Esophagus (tissue), 2 donors: ENCODE data around the gene PTPRD. TPM values are rescaled to one million over a fixed set of nuclear protein-coding genes. Genes with fewer than 3 reads are reported as not detected.

Experiments used
- H3K27ac ChIP-seq, 2 donors: one replicate each; pipeline ENCODE4 v1.5.1; 2013; ENCODE audit warnings: low read depth in 2 of 2, mild to moderate bottlenecking in 2 of 2, inconsistent platforms in 1 of 2, low read length in 1 of 2, moderate library complexity in 1 of 2
- H3K27me3 ChIP-seq, 2 donors: one replicate each; pipeline ENCODE4 v1.6.1; 2013; ENCODE audit warnings: low read length in 2 of 2, control low read depth in 1 of 2, mild to moderate bottlenecking in 1 of 2; ENCODE audit not compliant: insufficient read depth in 2 of 2, control insufficient read depth in 1 of 2
- H3K36me3 ChIP-seq, 2 donors: one replicate each; pipeline ENCODE4 v1.6.1; 2013; ENCODE audit warnings: low read length in 1 of 2; ENCODE audit not compliant: control insufficient read depth in 2 of 2, insufficient read depth in 2 of 2
- H3K4me1 ChIP-seq, 2 donors: one replicate each; pipeline ENCODE4 v1.6.1; 2013; ENCODE audit warnings: low read length in 1 of 2; ENCODE audit not compliant: control insufficient read depth in 2 of 2, insufficient read depth in 2 of 2
- H3K4me3 ChIP-seq, 2 donors: one replicate each; pipeline ENCODE4 v1.5.1; 2013; ENCODE audit warnings: low read length in 2 of 2, mild to moderate bottlenecking in 2 of 2, low read depth in 1 of 2, moderate library complexity in 1 of 2
- H3K9me3 ChIP-seq, 2 donors: one replicate each; pipeline ENCODE4 v1.6.1; 2013; ENCODE audit warnings: mild to moderate bottlenecking in 2 of 2, low read depth in 1 of 2, low read length in 1 of 2, moderate library complexity in 1 of 2; ENCODE audit not compliant: control insufficient read depth in 2 of 2, insufficient read depth in 1 of 2
- WGBS, 2 donors: extraction: QIAGEN DNeasy Blood & Tissue Kit; methylation state at CpG; one replicate each; pipeline ENCODE4 v1.1.7; 2013; 5-methylcytosine and 5-hydroxymethylcytosine counted together
- polyA plus RNA-seq, 2 donors: library from polyadenylated mRNA; stranded (reverse); fragments of 200-250 nt; gene quantifications; one replicate each; pipeline ENCODE4 v1.2.3, GENCODE V29; 2013
- donor health status: healthy with polysubstance abuse.
- donor health status: Bipolar disorder and iron deficiency.

Gene PTPRD
- polyA plus RNA-seq, 2 donors: 0.53 to 0.60 TPM

GRCh38 chr9:10339152-10339551 is 273.6 kb downstream of the PTPRD start:
- Histone ChIP-seq H3K36me3 (no peaks in the 10 kb centered on the region), H3K4me3 (no peak overlapping the region), H3K27ac (no peak overlapping the region), H3K27me3 (no peaks in the 10 kb centered on the region), H3K9me3 (no peaks in the 10 kb centered on the region), H3K4me1 (no peaks in the 10 kb centered on the region)

GRCh38 chr9:10331157-10331556 is 281.6 kb downstream of the PTPRD start:
- Histone ChIP-seq H3K36me3 (no peaks in the 10 kb centered on the region), H3K4me3 (no peak overlapping the region)
- WGBS, 2 donors: 47 to 56% methylated on average over 2 of the region's 2 CpGs

GRCh38 chr9:10282084-10282483 is 330.7 kb downstream of the PTPRD start:
- Histone ChIP-seq H3K27me3 (no peaks in the 10 kb centered on the region), H3K27ac (no peak overlapping the region), H3K4me1 (no peaks in the 10 kb centered on the region), H3K4me3 (no peak overlapping the region), H3K36me3 (no peaks in the 10 kb centered on the region), H3K9me3 (no peaks in the 10 kb centered on the region)
- 82% methylated on average over 2 of the region's 2 CpGs for WGBS, 2 donors

More at GRCh38 chr9:10331157-10331556, 281.6 kb downstream of the PTPRD start:
- Histone ChIP-seq H3K9me3 (no peaks in the 10 kb centered on the region), H3K27me3 (no peaks in the 10 kb centered on the region), H3K27ac (no peak overlapping the region), H3K4me1 (no peaks in the 10 kb centered on the region)

GRCh38 chr9:10274988-10275387 is 337.8 kb downstream of the PTPRD start:
- H3K4me3 ChIP-seq: no peak overlapping the region
- WGBS, 2 donors: 34 to 45% methylated on average over 1 of the region's 1 CpG
- no peaks in the 10 kb centered on the region for H3K36me3 ChIP-seq
- H3K27me3 ChIP-seq: no peaks in the 10 kb centered on the region
- H3K4me1 ChIP-seq: no peaks in the 10 kb centered on the region
- no peak overlapping the region for H3K27ac ChIP-seq
- H3K9me3 ChIP-seq: no peaks in the 10 kb centered on the region

- no peak overlapping the region for H3K27ac ChIP-seq
- no peaks in the 10 kb centered on the region for H3K36me3 ChIP-seq
- no peak overlapping the region for H3K4me3 ChIP-seq
- no peaks in the 10 kb centered on the region for H3K4me1 ChIP-seq
- H3K27me3 ChIP-seq: no peaks in the 10 kb centered on the region
- WGBS, 2 donors: 28 to 52% methylated on average over 4 of the region's 4 CpGs
- no peaks in the 10 kb centered on the region for H3K9me3 ChIP-seq
Measured at GRCh38 chr9:10274175-10274574, 338.6 kb downstream of the PTPRD start.

GRCh38 chr9:10272830-10273229 is 340.0 kb downstream of the PTPRD start:
- H3K9me3 ChIP-seq: no peaks in the 10 kb centered on the region
- H3K4me3 ChIP-seq: no peak overlapping the region
- no peaks in the 10 kb centered on the region for H3K27me3 ChIP-seq
- no peaks in the 10 kb centered on the region for H3K4me1 ChIP-seq
- H3K36me3 ChIP-seq: no peaks in the 10 kb centered on the region
- no peak overlapping the region for H3K27ac ChIP-seq

GRCh38 chr9:10268531-10269485 is 344.0 kb downstream of the PTPRD start:
- Histone ChIP-seq H3K9me3 (no peaks in the 10 kb centered on the region), H3K27ac (no peak overlapping the region), H3K27me3 (no peaks in the 10 kb centered on the region), H3K36me3 (no peaks in the 10 kb centered on the region), H3K4me1 (no peaks in the 10 kb centered on the region), H3K4me3 (no peak overlapping the region)
- 14 to 15% methylated on average over 8 of the region's 8 CpGs for WGBS, 2 donors

GRCh38 chr9:10265153-10265631 is 347.6 kb downstream of the PTPRD start:
- 54% methylated on average over 2 of the region's 2 CpGs for WGBS, 2 donors
- Histone ChIP-seq H3K27me3 (no peaks in the 10 kb centered on the region), H3K9me3 (peaks cover 0 to 2% of the 10 kb centered on the region in 2 donors), H3K4me1 (no peaks in the 10 kb centered on the region), H3K27ac (no peak overlapping the region), H3K36me3 (no peaks in the 10 kb centered on the region), H3K4me3 (no peak overlapping the region)

GRCh38 chr9:10260501-10260900 is 352.3 kb downstream of the PTPRD start:
- Histone ChIP-seq H3K9me3 (peaks cover 0 to 2% of the 10 kb centered on the region in 2 donors), H3K27ac (no peak overlapping the region), H3K4me3 (no peak overlapping the region), H3K4me1 (no peaks in the 10 kb centered on the region), H3K36me3 (no peaks in the 10 kb centered on the region), H3K27me3 (no peaks in the 10 kb centered on the region)
- WGBS, 2 donors: 71 to 77% methylated on average over 1 of the region's 1 CpG

- no peak overlapping the region for H3K4me3 ChIP-seq
- H3K36me3 ChIP-seq: no peaks in the 10 kb centered on the region
- no peaks in the 10 kb centered on the region for H3K4me1 ChIP-seq
- H3K9me3 ChIP-seq: peaks cover 0 to 2% of the 10 kb centered on the region in 2 donors
- H3K27ac ChIP-seq: no peak overlapping the region
- WGBS, 2 donors: 70 to 76% methylated on average over 4 of the region's 4 CpGs
- no peaks in the 10 kb centered on the region for H3K27me3 ChIP-seq
Measured at GRCh38 chr9:10259668-10260067, 353.1 kb downstream of the PTPRD start.
